ELF-1 (cell line): Measurements from ENCODE around the gene FGFR2.

Source experiments
- DNase-seq: peaks from one replicate; pipeline ENCODE4 v3.0.0-alpha.2; 2016; ENCODE audit warnings: low read depth, low spot score

The FGFR2 gene

DNA sequence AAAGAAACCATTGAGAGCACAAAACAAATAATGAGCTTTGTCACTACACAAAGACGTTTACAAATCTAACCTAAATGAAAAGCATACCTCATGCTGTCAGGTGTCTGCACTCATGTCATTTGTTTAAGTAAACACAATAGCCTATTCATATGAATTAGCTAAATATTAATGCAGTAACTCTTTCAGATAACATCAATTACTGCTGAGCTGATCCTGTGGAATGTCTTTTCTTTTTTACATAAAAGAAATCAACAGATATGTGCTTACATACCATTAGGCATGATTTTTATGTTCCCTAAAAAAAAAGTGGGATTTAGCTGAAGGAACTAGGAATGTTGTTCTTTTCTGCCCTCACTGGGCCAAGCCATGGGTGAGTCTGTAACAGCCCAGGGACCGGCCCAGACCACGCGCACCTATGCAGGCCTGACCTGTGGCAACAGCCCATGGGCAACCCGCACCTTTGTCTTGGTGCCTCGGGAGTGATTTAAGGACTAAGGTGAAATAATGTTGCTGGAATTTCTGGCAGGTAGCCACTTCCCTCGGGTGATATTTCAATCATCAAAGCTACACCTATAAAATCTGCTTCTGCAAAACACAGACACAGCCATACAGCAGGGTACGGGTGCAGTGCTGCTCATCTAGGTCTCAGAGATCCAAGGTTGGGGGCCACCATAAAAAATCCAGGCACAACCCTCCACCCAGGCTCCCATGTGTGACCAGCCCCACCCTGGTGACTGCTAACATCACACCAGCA is 44.6 kb downstream of the FGFR2 start:
- DNase-seq, result no peak

DNA sequence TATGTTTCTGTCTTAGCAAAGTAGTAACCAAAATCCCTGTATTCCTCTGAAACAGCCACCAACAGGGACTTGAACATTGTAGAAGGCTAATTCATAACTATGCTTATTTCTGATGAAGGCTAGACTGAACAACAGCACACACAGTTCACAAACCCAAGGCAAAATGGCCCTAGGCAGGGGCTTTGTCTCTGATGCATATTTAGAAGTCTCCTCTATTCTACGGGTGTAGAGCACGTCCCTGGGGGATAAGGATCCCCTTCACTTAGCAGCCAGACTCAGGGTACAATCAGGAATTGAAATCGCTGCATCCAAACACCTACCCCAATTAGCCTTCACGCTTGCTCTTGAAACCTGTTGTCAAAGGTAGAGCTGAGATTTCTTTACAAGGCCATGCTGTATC is 45.5 kb downstream of the FGFR2 start:
- DNase-seq, result no peak

DNA sequence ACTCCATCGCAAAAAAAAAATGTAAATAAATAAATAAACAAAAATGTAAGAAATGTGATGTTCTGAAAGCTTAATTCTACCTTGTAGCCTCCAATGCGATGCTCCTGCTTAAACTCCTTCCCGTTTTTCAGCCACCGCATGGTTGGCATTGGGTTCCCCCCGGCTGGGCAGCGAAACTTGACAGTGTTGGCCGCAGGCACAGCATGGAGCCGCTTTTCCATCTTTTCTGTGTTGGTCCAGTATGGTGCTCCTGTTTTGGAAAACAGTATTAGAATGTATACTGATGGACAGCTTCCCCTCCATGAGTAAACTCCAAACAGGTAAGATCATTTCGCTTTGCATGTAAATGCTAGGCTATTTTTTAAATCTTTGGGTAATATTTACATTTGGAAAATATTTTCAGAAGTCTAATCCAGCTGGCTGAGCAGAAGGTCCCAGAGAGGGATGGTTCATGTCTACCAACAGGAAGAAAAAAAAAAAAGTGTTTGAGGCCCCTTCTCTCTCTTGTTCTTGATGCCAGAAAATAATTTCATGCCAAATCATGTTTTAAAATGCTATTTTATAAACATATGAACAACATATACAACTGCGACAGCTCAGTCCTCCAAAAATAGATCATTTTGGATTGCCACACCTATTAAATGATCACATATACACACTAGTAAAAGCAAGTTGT is 46.9 kb downstream of the FGFR2 start:
- DNase-seq, result no peak

DNA sequence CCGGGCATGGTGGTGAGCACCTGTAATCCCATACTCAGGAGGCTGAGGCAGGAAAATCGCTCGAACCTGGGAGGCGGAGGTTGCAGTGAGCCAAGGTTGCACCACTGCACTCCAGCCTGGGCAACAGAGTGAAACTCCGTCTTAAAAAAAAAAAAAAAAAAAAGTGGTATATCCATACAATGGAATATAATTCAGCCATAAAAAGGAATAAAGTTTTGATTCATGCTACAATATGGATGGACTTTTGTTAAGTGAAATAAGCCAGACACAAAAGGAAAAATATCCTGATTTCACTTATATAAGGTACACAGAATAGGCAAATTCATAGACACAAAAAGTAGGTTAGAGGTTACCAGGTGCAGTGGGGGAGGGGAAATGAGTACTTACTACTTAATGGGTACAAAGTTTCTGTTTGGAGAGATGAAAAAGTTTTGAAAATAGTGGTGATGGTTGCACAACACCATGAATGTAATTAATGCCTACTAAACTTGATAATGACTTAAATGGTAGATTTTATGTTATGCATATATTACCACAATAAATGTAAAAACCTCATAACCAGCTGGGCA is 53.9 kb downstream of the FGFR2 start:
- DNase-seq, result no peak

DNA sequence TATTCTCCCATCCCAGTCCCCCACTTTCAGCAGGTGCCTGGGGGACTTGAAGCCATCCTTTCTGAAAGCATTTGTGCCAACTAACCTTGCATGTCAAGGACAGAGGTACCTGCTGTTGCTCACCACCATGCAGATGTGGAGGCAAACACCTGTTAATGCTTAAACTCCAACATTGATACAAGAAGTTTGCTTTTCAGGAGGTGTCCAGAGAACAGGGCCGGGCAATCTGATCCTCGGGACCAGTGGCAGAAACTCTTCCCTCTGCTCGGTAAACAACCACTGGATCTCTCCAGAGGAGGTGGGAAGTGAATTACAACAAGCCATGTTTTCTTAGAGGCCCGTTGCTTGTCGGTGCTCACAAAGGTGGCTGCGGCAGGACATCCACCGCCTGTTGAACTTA is 54.7 kb downstream of the FGFR2 start:
- DNase-seq, result no peak

DNA sequence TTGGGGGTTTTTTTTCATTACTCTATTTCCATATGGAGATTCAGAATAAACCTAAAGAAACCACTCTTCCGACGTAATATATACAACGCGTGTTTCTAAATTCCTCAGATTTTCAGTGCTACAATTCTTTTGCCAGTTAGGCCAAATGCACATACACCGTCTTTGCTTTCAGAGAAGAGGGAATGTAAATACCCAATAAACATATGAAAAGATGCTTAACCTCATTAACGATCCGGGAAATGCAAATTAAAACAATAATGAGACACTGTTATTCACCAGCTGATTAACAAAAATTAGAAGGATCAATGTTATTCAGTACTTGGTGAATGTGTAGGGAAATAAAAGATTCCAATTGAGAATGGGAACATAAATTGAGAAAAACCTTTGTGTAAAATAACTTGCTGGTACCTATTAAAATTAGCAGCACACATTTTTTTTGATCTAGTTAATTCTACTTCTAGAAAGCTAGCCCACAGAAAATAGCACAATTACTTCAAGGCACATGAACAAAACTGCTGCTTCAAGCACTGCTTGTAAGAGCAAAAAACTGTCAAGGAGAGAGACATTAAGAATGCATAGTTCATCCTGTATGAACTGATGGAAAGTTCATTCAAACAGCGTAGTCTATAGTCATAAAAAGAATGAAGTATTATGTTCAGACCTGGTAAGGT is 56.7 kb downstream of the FGFR2 start:
- no peak for DNase-seq

DNA sequence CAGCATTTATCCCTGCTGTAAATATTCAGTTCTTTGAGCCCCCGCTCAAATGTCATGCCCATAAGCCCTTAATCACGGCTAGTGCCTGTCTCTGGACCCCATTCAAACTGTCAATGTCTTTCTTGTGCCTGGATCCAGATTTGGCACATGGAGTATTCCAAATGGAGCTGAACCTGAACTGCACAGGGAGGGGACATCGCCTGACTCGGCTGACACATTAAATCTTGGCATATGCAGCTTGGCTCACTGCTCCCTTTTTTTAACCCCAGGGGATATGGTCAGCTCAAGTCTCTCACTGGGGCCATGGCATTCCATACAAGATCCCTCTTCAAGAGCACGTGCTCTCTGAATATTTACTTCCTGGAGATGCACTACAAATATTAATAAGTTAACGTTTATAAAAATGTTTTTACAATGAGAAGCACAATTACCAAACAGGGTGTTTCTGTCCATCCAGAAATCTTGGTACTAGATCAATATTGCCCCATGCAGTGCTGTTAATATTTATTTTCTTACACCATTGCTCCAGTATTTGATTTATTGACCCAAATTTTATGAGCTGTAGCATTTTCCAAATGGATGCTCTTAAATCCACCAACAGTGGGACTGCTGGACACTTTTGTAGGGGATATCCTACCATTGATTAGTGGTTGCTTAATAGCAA is 57.4 kb downstream of the FGFR2 start:
- no peak for DNase-seq

DNA sequence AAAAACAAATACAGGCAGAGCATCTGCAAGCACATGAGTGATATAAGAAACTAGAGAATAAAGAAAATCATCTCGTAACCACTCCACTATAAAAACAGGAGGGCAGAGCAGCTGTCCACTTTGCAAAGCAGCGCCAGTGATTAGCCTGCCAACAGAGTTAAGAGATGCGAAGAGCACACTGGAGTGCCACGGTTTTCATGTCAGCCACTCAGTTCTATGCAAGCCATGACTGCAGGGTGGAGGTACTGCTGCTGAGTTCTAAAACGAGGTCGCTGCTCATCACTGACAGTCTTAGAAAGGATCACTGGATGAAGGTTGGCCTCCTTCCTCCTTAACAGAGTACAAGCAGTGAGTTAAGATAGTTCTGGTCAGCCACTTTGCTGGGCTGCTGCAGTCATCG is 58.5 kb downstream of the FGFR2 start:
- no peak for DNase-seq

DNA sequence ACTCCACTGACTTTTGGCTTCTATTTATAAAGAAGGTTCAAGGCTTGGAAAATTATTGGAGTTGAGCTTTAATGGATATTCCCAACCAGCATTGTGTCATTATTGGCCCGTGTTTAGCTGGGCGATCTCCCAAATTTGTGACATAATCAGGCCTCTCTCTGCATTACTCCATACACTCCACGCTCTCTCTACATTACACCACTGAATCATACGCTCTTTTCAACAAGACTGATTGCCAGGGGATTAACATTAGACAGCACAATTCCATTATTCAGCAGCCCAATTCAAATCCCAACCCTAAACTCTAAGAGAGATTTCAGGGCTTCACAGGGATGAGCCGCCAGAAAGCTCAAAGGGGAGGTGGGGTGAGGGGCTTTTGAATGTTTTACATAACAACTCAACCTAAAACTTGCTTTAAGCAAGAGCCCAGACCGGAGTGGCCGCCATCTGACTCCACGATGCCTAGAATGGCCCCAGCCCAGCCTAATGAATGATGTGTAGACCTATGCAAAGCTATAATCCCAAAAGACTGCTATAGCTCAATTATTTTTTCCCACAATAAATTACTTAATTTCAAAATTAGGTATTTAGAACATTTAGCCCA is 61.8 kb downstream of the FGFR2 start:
- no peak for DNase-seq

DNA sequence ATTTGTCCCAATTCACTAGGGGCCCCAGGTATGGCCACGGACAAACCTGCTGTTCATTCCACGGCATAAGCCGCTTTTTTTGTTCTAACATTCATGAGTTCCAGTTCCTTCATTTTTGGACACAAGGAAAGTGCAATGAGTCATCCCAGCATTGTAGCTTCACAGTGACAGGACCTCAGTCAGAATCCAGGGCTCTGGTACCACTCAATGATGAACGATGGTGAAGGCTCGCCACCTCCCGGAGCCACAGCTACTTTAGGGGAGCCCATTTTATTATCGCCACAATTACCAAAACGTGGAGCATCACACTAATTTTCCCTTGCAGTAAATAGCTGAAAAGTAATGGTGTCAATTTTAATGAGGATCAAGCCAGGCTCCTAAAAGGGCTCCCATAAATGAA is 62.9 kb downstream of the FGFR2 start:
- no peak for DNase-seq

DNA sequence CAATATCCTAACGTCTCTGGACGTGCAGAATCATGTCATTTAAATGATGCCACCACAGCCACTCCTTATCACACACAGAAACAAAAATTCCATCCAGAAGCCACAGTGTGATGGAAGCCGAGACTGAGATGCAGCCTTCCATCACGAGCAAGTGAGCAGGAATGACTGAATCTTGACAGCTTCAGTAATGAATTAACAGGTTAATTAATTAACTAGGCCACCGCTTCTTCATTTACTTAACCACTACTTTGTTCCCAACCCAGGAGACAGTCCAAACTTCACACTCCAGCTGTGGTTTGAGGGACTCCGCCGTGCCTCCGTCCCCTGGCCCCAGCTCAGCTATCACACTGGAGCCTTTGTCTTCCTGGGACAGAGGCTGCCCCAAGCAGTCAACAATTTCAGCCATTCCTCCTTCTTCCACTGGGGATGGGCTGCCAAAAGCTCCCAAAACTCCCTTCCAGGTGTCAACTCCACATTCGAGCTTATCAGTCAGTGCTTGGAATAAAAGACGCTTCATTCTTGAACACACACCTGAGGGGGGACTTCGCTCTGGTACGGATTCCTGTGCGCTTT is 65.9 kb downstream of the FGFR2 start:
- no peak for DNase-seq

DNA sequence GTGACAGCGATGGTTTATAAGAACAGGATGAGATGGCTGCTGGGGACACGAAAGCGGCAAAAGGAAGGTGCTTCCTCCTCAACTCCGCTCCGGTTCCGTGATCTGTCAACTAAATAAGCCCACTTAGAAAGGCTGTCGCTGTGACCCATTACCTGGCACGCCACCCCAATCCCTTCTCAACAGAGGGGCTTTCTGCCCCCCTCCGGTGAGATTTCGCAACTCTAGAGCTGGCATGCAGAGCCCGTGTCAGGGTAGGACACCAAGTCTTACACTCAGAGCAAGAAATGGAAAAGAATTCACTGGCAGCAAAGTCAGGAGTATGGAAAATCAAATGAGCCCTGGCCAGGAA is 66.4 kb downstream of the FGFR2 start:
- DNase-seq, result no peak

DNA sequence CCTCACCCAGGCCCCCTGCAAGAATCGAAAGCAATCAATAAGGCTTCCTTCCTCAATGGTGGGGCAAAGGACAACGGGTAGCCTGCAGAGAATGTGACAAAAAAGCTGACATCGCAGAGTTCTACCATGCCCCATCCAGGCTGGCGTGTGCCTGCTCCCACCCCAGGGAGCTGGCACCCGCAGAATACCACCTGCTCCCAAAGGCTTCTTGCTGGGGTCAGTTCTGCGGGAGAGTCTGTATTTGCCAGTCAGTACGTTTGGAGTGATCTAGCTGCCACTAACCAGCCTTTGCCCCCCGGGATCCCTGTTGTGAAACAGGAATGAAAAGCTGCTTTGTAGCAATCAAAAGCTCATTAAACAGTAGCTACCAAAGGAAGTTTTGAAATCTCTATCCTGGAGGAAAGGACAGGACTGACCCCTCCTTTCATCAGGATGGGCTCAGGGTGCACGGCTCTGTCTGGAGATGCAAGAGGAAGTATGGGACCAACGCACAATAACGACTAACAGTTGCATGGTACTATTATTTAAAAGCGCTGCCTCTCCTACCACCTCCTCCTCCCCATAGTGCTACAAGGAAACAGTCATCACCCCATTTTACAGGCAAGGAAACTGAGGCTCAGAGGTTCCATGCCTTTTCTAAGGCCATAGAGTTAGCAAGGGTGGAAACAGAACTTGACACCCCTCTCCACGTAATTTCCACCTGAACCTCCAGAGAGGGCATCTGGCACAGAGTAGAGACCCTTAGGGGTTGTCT is 67.0 kb downstream of the FGFR2 start:
- DNase-seq, result no peak

DNA sequence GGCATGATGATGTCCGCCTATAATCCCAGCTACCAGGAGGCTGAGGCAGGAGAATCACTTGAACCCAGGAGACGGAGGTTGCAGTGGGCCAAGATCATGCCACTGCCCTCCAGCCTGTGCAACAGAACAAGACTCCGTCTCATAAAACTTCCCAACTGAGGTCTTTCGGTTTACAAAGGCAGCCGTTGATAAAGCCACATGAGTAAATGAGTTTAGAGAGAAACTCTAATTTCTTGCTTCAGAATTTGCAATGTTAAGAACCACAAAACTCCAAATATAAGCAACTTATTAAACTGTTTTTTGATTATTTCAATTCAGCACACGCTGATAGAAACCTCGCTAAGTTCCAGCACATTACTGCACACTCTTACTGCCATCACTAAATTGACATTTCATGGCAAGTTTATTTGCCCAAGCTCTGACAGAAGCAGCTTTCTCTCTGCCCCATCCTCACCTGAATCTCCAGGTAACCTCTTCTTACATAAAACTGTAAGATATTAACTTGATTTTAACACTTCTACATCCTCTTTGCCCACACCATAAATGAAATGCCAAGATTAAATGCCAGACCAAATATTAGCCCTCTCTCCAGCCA is 67.7 kb downstream of the FGFR2 start:
- no peak for DNase-seq

DNA sequence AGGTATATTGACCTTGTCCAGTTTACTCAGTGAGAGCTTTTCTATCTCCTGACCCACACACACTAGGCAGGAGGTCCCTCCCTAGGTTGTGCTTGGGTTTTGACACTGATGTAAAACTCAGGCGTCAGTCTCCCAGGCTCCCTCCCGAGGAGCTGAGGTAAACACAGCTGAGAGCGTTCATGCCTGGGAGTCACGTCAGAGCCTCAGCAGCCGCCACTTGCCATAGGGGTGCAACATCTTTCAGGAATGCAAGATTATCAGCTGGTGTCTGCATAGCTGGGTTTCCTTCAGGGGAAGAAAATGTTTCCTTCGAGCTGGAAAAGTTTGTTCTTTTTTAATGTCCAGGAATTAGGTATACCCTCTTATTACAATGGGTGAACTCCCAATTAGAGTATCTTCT is 70.6 kb downstream of the FGFR2 start:
- peak; percentile 80 for DNase-seq

DNA sequence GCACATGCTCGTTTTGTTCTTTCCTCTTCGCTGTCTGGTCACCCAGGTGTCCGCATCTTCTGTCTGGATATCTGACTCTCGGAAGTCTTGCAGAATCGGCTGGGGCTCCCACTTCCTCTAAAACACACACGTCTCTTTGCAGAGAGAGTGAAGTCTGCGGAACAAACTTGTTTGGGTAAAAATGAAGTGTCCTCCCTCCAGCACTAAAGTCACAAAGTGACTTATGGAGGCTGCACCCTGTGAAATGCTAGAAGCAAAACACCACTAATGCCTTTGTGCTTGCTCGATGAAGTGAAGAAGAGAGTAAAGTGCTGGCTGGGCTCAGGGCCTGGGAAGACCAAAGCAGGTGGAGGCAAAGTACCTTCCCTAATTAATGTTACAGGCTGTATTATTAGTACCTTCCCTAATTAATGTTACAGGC is 71.4 kb downstream of the FGFR2 start:
- DNase-seq, result no peak

DNA sequence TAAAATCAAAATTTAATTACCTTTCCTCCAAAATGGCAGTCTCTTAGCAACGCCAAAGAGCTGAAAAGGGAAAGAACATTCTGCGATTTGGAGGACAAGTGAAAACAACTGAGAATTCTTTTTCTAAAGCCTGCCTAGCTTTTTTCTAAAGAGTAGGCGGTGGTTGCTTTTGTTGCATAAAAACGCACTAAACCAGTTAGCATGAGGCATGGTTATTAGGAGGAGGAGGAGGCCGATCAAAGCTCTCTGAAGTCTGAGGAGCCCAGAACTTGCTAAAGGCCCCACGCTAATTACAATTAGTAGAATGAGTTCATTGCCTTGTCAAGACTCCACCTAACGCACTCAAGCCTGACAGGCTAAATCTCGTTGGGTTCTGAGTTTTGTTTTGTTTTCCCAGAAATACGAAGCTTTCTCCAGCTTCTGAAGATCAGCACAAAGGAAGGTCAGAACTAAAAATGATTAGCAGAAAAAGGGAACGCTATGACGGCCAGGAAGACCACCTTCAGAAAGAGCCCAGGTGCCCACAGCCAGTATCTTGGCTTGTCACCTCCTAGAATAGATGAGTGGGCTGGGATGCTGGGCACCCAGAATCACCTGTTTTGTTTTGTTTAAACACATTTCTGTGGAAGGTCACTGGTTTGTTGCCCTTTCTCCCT is 72.0 kb downstream of the FGFR2 start:
- DNase-seq, result no peak

DNA sequence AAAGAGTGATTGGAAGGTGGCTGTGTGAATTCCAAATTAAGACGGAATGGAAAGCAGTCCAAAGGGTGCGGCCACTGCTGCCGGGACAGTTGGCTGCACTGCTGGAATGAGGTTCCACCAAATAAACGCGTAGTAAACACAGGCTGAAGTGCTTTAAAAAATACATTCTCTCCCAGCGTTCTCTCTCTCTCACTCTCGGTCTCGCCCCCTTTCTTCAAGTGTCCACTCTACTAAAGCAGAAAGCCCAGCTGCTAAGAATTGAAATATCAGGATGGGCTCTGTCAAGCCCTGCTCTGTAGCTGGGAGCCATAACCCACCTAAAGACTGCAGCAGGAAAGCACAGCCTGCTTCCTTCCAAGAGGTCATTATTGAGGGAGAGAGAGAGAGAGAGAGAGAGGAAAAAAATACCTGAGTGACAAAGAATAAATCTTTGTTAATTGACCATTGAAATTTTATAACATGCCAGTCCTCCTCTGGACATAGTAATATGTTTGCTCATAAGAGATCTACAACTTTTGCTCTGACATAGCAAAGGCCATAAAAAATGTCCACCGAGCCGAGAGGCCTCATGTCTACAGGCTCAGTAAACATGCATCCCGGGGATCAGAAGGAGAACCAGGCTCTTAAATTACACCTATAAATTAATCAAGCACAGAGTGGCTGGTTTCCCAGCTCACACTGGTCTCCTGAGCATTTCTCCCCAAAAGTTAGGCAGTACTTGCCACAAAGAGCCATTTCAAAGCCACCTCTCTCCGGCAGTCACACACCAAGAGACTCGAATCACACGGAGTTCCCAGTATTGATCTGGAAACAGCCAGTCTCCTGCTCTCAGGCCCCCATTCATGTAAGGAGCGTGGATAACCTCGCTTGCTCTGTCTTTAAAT is 72.8 kb downstream of the FGFR2 start:
- no peak for DNase-seq
